Measurements from ENCODE around the gene PGLYRP2.

DNA sequence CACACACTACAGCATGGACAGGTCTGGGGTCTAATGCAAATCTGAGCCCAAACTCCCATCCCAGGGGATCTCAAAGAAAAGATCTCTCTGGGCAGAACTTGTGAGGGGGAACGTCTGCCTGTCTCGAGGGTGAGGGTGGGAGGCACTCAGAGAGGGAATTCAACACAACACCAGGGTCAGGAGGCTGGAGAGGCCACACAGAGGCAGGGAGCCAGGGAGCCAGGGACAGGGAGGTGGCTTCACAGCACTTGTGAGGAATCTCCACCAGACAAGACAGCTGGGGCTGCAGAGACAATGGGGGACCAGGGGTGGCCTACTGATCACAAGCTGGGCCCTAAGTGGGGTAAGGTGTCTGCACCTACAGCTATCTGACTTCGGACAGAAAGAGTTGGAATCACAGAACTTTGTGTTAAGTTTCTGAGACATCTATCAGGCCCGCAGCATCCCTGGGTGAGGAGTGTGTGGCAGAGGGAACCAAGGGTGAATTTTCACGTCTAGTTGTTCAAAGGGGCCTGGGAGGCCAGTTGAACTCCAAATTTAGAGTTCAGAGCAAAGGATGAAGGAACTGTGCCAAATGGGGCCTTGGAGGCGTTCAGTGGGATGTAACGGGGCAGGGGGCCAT is 47.8 kb downstream of the PGLYRP2 start:
- TF ChIP-seq, protein P1, sequence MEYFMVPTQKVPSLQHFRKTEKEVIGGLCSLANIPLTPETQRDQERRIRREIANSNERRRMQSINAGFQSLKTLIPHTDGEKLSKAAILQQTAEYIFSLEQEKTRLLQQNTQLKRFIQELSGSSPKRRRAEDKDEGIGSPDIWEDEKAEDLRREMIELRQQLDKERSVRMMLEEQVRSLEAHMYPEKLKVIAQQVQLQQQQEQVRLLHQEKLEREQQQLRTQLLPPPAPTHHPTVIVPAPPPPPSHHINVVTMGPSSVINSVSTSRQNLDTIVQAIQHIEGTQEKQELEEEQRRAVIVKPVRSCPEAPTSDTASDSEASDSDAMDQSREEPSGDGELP (CRISPR knock-in tag; IDR thresholded peaks at IDR 0.05; ENCODE audit: borderline replicate concordance) = no peak
- TF ChIP-seq GTF2E2 (tag; IDR thresholded peaks at IDR 0.05) = no peak
- no peak for TF ChIP-seq SAP30 (IDR thresholded peaks at IDR 0.05; ENCODE audit: borderline replicate concordance, insufficient read depth, low read depth, low read length, poor library complexity, severe bottlenecking)
- TF ChIP-seq POLR2A (conservative IDR thresholded peaks at IDR 0.05) = no peak
- TF ChIP-seq CREB1 (IDR thresholded peaks at IDR 0.05) = no peak
- TF ChIP-seq CREB1 (CRISPR knock-in tag; IDR thresholded peaks at IDR 0.05) = no peak
